Measurements from ENCODE around the gene GOLPH3. TPM values are rescaled to one million over a fixed set of nuclear protein-coding genes. Genes with fewer than 3 reads are reported as not detected.

The GOLPH3 gene
- total and polyA plus RNA-seq, 2 of the 8 experiments (the other 6 are each of a cell fraction or from before 2014, with no cell fraction given): 53.7 to 93.6 TPM

- no peak for TF ChIP-seq JUND (IDR thresholded peaks at IDR 0.05; ENCODE audit: low read length)
- no peak for TF ChIP-seq CTCF (IDR thresholded peaks at IDR 0.05; ENCODE audit: control extremely low read depth in 1 of 3, insufficient read depth in 1 of 3, low read depth in 1 of 3, low read length in 3 of 3)
- TF ChIP-seq, protein P1, sequence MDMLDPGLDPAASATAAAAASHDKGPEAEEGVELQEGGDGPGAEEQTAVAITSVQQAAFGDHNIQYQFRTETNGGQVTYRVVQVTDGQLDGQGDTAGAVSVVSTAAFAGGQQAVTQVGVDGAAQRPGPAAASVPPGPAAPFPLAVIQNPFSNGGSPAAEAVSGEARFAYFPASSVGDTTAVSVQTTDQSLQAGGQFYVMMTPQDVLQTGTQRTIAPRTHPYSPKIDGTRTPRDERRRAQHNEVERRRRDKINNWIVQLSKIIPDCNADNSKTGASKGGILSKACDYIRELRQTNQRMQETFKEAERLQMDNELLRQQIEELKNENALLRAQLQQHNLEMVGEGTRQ (IDR thresholded peaks at IDR 0.05; ENCODE audit: low read length): no peak
- TF ChIP-seq CBX5 (IDR thresholded peaks at IDR 0.05; ENCODE audit: low read depth, low read length): no peak
- TF ChIP-seq YY1 (IDR thresholded peaks at IDR 0.05; ENCODE audit: low read depth, low read length): no peak
- TF ChIP-seq TEAD4 (IDR thresholded peaks at IDR 0.05; ENCODE audit: low read depth, low read length): no peak
- TF ChIP-seq ZNF274 (IDR thresholded peaks at IDR 0.05; ENCODE audit: borderline replicate concordance, extremely low read depth, low read length): no peak
Measured at GRCh38 chr5:32090026-32090754, 83.9 kb downstream of the GOLPH3 start (continued).

Data from H1 (cell line).